ENCODE results near the gene JARID2. TPM values are rescaled to one million over a fixed set of nuclear protein-coding genes. Genes with fewer than 3 reads are reported as not detected.
A peak's percentile ranks its signal among the peaks of the same experiment; 100 is the strongest.

JARID2 gene
- total and polyA plus RNA-seq, 9 of the 15 experiments (the other 6 are each of a cell fraction or from before 2014, with no cell fraction given), result 5.0 to 29.0 (median 15.6) TPM

DNA sequence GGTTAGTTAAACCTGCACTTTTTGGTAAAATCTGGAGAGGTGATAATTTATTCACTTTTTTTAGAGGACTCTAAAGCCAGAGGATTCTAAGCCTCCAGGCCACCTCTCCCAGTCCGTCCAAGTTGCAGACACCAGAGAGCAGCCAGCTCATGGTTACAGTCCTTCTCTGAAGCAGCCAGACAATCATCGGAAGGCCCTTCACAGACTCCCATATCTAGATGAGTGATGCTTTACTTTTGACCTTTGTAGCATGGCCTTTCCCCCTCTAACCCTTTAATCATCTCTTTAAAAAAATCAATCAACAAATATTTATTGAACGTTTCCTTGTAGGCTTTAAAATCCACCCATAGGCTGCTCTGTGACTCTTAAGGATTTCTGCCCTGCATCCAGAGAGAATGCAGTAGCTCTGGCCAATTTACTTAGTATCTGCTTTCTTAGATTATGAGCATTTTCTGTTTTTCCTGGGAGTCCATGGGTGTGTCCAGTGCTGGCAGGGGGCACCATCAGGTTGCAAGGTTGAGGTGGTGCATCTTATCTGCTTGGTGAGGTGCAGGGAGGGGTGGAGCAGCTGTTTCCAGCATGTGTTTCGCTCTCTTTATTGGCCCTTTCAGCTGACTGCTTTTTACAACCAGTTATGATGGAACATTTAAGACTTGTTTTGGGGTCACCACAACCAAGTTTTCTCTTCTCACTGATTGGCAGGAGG lies 58.6 kb downstream of the JARID2 start (continued):
- TF ChIP-seq ZKSCAN8 (CRISPR knock-in tag; IDR thresholded peaks at IDR 0.05) (no peak), CBFA2T3 (IDR thresholded peaks at IDR 0.05) (peak; percentile 74), TCF7L2 (IDR thresholded peaks at IDR 0.05; ENCODE audit: low read depth, low read length) (no peak), SIN3B (IDR thresholded peaks at IDR 0.05; ENCODE audit: low read depth) (no peak), ADNP (tag; IDR thresholded peaks at IDR 0.05) (no peak), ZNF644 (tag; IDR thresholded peaks at IDR 0.05; ENCODE audit: low read depth) (no peak), CTBP1 (IDR thresholded peaks at IDR 0.05; ENCODE audit: borderline replicate concordance) (peak; percentile 52; the same call in 1 of the 2 replicates), EP300 (IDR thresholded peaks at IDR 0.05; ENCODE audit: low read length) (peak; percentile 24; the same call in 1 of the 2 replicates)
- TF ChIP-seq, protein P1, sequence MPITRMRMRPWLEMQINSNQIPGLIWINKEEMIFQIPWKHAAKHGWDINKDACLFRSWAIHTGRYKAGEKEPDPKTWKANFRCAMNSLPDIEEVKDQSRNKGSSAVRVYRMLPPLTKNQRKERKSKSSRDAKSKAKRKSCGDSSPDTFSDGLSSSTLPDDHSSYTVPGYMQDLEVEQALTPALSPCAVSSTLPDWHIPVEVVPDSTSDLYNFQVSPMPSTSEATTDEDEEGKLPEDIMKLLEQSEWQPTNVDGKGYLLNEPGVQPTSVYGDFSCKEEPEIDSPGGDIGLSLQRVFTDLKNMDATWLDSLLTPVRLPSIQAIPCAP (CRISPR knock-in tag; IDR thresholded peaks at IDR 0.05; ENCODE audit: borderline replicate concordance), result no peak
- TF ChIP-seq, protein P2, sequence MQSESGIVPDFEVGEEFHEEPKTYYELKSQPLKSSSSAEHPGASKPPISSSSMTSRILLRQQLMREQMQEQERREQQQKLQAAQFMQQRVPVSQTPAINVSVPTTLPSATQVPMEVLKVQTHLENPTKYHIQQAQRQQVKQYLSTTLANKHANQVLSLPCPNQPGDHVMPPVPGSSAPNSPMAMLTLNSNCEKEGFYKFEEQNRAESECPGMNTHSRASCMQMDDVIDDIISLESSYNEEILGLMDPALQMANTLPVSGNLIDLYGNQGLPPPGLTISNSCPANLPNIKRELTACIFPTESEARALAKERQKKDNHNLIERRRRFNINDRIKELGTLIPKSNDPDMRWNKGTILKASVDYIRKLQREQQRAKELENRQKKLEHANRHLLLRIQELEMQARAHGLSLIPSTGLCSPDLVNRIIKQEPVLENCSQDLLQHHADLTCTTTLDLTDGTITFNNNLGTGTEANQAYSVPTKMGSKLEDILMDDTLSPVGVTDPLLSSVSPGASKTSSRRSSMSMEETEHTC (IDR thresholded peaks at IDR 0.05), result no peak
- TF ChIP-seq, protein P3, sequence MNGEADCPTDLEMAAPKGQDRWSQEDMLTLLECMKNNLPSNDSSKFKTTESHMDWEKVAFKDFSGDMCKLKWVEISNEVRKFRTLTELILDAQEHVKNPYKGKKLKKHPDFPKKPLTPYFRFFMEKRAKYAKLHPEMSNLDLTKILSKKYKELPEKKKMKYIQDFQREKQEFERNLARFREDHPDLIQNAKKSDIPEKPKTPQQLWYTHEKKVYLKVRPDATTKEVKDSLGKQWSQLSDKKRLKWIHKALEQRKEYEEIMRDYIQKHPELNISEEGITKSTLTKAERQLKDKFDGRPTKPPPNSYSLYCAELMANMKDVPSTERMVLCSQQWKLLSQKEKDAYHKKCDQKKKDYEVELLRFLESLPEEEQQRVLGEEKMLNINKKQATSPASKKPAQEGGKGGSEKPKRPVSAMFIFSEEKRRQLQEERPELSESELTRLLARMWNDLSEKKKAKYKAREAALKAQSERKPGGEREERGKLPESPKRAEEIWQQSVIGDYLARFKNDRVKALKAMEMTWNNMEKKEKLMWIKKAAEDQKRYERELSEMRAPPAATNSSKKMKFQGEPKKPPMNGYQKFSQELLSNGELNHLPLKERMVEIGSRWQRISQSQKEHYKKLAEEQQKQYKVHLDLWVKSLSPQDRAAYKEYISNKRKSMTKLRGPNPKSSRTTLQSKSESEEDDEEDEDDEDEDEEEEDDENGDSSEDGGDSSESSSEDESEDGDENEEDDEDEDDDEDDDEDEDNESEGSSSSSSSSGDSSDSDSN (IDR thresholded peaks at IDR 0.05; ENCODE audit: borderline replicate concordance in 1 of 2, low read depth in 2 of 2, low read length in 2 of 2), result 0 out of 4 replicates have a peak, but pooled peaks of 1 of the 2 experiments have one; percentile 35

Data from K562 (cell line).